ENCODE measurements around the gene DNAH2. TPM values are rescaled to one million over a fixed set of nuclear protein-coding genes. Genes with fewer than 3 reads are reported as not detected.

The DNAH2 gene
- total and polyA plus RNA-seq, 2 experiments from 2014 or later, result 0.77 to 2.1 TPM

- 45% methylated on average over 48 of the region's 57 CpGs for WGBS (ENCODE audit: low lambda C conversion rate, missing lambda C conversion rate)
- H4K20me1 ChIP-seq (ENCODE audit: insufficient read depth, poor library complexity, severe bottlenecking), result peaks cover 31% of the 10 kb centered on the region
- peak within 1 kb of the TSS; percentile 93 for H3K4me2 ChIP-seq
- H3K27ac ChIP-seq, result peak within 1 kb of the TSS; percentile 91
- peak; percentile 46 for DNase-seq (ENCODE audit: low spot score)
- H3K36me3 ChIP-seq (replicated peaks; ENCODE audit: insufficient read depth, low read depth), result no peaks in the 10 kb centered on the region
- no peak within 1 kb of the TSS for H3K4me3 ChIP-seq
- no peaks in the 10 kb centered on the region for H3K27me3 ChIP-seq
- peaks cover 34% of the 10 kb centered on the region for H3K4me1 ChIP-seq (ENCODE audit: insufficient read depth)
- H2AFZ ChIP-seq, result no peak within 1 kb of the TSS
- H3K9me3 ChIP-seq (ENCODE audit: low read depth), result no peaks in the 10 kb centered on the region
- H3K79me2 ChIP-seq, result peaks cover 43% of the 10 kb centered on the region
- no peaks in the 10 kb centered on the region for H3K9me2 ChIP-seq (replicated peaks; ENCODE audit: insufficient read depth)
- TF ChIP-seq CTCF (IDR thresholded peaks at IDR 0.05; ENCODE audit: poor library complexity) (no peak), EZH2phosphoT487 (IDR thresholded peaks at IDR 0.05; ENCODE audit: low read depth, severe bottlenecking, unreplicated experiment) (no peak)
These were observed 137.5 kb downstream of the DNAH2 start, which contains the start of gene TMEM88 for GRCh38 chr17:7854851-7855659. Gene TMEM88 (plus strand): TSS chr17:7855066. CDS start chr17:7855075, 9 bp downstream.

- Histone ChIP-seq H3K79me2 (peaks cover 40% of the 10 kb centered on the region), H3K9me2 (replicated peaks; ENCODE audit: insufficient read depth) (no peaks in the 10 kb centered on the region), H4K20me1 (ENCODE audit: insufficient read depth, poor library complexity, severe bottlenecking) (peaks cover 25% of the 10 kb centered on the region), H3K9me3 (ENCODE audit: low read depth) (no peaks in the 10 kb centered on the region), H2AFZ (no peak overlapping the region), H3K4me3 (no peak overlapping the region), H3K4me2 (peak overlapping the region; percentile 93), H3K36me3 (replicated peaks; ENCODE audit: insufficient read depth, low read depth) (no peaks in the 10 kb centered on the region), H3K27ac (peak overlapping the region; percentile 91), H3K27me3 (no peaks in the 10 kb centered on the region), H3K4me1 (ENCODE audit: insufficient read depth) (peaks cover 34% of the 10 kb centered on the region)
- DNase-seq (ENCODE audit: low spot score), result no peak
- TF ChIP-seq CTCF (IDR thresholded peaks at IDR 0.05; ENCODE audit: poor library complexity) (no peak), EZH2 (IDR thresholded peaks at IDR 0.05; ENCODE audit: borderline replicate concordance) (no peak), EZH2phosphoT487 (IDR thresholded peaks at IDR 0.05; ENCODE audit: low read depth, severe bottlenecking, unreplicated experiment) (no peak)
- 22% methylated on average over 15 of the region's 15 CpGs for WGBS (ENCODE audit: low lambda C conversion rate, missing lambda C conversion rate)
These were observed 138.1 kb downstream of the DNAH2 start for GRCh38 chr17:7855660-7856010.

- Histone ChIP-seq H3K4me3 (peak overlapping the region; percentile 42), H3K9me3 (ENCODE audit: low read depth) (no peaks in the 10 kb centered on the region), H3K4me1 (ENCODE audit: insufficient read depth) (peaks cover 34% of the 10 kb centered on the region), H3K4me2 (peak overlapping the region; percentile 93), H4K20me1 (ENCODE audit: insufficient read depth, poor library complexity, severe bottlenecking) (peaks cover 20% of the 10 kb centered on the region), H3K27ac (peak overlapping the region; percentile 91), H3K9me2 (replicated peaks; ENCODE audit: insufficient read depth) (no peaks in the 10 kb centered on the region), H3K27me3 (no peaks in the 10 kb centered on the region), H2AFZ (no peak overlapping the region), H3K36me3 (replicated peaks; ENCODE audit: insufficient read depth, low read depth) (no peaks in the 10 kb centered on the region), H3K79me2 (peaks cover 44% of the 10 kb centered on the region)
- WGBS (ENCODE audit: low lambda C conversion rate, missing lambda C conversion rate), result 17% methylated on average over 29 of the region's 29 CpGs
- TF ChIP-seq EZH2 (IDR thresholded peaks at IDR 0.05; ENCODE audit: borderline replicate concordance) (no peak), CTCF (IDR thresholded peaks at IDR 0.05; ENCODE audit: poor library complexity) (no peak), EZH2phosphoT487 (IDR thresholded peaks at IDR 0.05; ENCODE audit: low read depth, severe bottlenecking, unreplicated experiment) (no peak)
- DNase-seq (ENCODE audit: low spot score), result peak; percentile 65
These were observed 138.7 kb downstream of the DNAH2 start for GRCh38 chr17:7856011-7856810.

Data from hepatocyte (in vitro differentiated cells).